ENCODE data around the gene SDF2. TPM values are rescaled to one million over a fixed set of nuclear protein-coding genes. Genes with fewer than 3 reads are reported as not detected.
"Not testable (repeated sequence)": the region's sequence is repeated elsewhere in the genome, so short reads cannot be mapped to it uniquely, and the experiment has no call there.

Gene SDF2
- total and polyA plus RNA-seq, 3 donors from 2014 or later, result 59.7 to 65.0 (median 64.6) TPM

- Histone ChIP-seq H3K27ac (peak overlapping the region; percentile 96 to 99), H3K27me3 (no peaks in the 10 kb centered on the region), H3K4me1 (peaks cover 32% of the 10 kb centered on the region), H3K9me3 (no peaks in the 10 kb centered on the region), H3K4me3 (peak overlapping the region; percentile 70 to 94), H3K36me3 (ENCODE audit: low read depth, missing control alignments) (no peaks in the 10 kb centered on the region)
- WGBS, 2 donors, result 0% methylated on average over 10 of the region's 10 CpGs
- DNase-seq, result no peak
- TF ChIP-seq POLR2A (IDR thresholded peaks at IDR 0.05) (no peak), CTCF (IDR thresholded peaks at IDR 0.05) (no peak)
- intact Hi-C loops (cut with DNase I; ENCODE audit: low total_unique reads), result no loop called here
Observed at GRCh38 chr17:28662527-28662829, 772 bp upstream of the SDF2 start.

DNA sequence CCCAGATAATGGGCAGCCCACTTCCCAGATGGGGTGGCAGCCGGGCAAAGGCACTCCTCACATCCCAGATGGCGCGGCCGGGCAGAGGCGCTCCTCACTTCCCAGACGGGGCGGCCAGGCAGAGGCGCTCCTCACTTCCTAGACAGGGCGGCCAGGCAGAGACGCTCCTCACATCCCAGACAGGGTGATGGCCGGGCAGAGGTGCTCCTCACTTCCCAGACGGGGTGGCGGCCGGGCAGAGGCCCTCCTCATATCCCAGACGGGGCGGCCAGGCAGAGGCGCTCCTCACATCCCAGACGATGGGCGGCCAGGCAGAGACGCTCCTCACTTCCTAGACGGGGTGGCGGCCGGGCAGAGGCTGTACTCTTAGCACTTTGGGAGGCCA, 2.2 kb downstream of the SDF2 start:
- intact Hi-C loops (cut with DNase I; ENCODE audit: low total_unique reads); H3K27ac ChIP-seq; H3K4me3 ChIP-seq; H3K27me3 ChIP-seq; H3K36me3 ChIP-seq (ENCODE audit: low read depth, missing control alignments); H3K9me3 ChIP-seq; DNase-seq: not testable (repeated sequence)
- whole genome bisulfite sequencing, 2 donors, result 95 to 100% methylated on average over 6 to 22 of the region's 23 CpGs
- H3K4me1 ChIP-seq, result peaks cover 24% of the 10 kb centered on the region

- WGBS, 2 donors, result 95 to 97% methylated on average over 22 to 34 of the region's 46 CpGs
- intact Hi-C loops (cut with DNase I; ENCODE audit: low total_unique reads); H3K36me3 ChIP-seq (ENCODE audit: low read depth, missing control alignments): not testable (repeated sequence)
Observed at GRCh38 chr17:28658766-28659496, 2.8 kb downstream of the SDF2 start.

GRCh38 chr17:28658342-28658741, 3.4 kb downstream of the SDF2 start:
- 77 to 85% methylated on average over 5 to 8 of the region's 8 CpGs for WGBS, 2 donors
- H3K27me3 ChIP-seq; DNase-seq; H3K9me3 ChIP-seq; H3K4me3 ChIP-seq; H3K36me3 ChIP-seq (ENCODE audit: low read depth, missing control alignments); intact Hi-C loops (cut with DNase I; ENCODE audit: low total_unique reads); H3K27ac ChIP-seq: not testable (repeated sequence)
- H3K4me1 ChIP-seq, result peaks cover 13% of the 10 kb centered on the region

More at GRCh38 chr17:28658766-28659496, 2.8 kb downstream of the SDF2 start:
- DNase-seq, H3K27me3 ChIP-seq, H3K27ac ChIP-seq, H3K9me3 ChIP-seq, H3K4me3 ChIP-seq: not testable (repeated sequence)
- peaks cover 18% of the 10 kb centered on the region for H3K4me1 ChIP-seq

DNA sequence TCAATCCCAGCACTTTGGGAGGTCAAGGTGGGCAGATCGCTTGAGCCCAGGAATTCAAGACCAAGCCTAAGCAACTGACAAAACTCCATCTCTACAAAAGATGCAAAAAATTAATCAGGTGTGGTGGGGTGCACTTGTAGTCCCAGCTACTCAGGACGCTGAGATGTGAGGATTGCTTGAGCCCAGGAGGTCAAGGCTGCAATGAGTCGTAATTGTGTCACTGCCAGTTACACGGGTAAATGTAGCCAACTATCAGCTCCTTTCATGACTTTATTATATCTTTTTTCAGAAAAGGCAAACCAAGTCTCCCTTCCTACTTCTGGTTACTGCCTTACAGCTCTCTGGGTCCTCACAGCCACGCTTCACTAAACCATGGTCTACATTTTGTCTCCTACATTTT, 4.0 kb downstream of the SDF2 start:
- TF ChIP-seq POLR2A (IDR thresholded peaks at IDR 0.05) (no peak), CTCF (IDR thresholded peaks at IDR 0.05) (no peak)
- 71 to 83% methylated on average over 5 of the region's 5 CpGs for WGBS, 2 donors
- Histone ChIP-seq H3K27ac (no peak overlapping the region), H3K9me3 (no peaks in the 10 kb centered on the region), H3K4me1 (peaks cover 8% of the 10 kb centered on the region), H3K36me3 (ENCODE audit: low read depth, missing control alignments) (no peaks in the 10 kb centered on the region), H3K4me3 (no peak overlapping the region), H3K27me3 (no peaks in the 10 kb centered on the region)
- intact Hi-C loops (cut with DNase I; ENCODE audit: low total_unique reads), result no loop called here
- DNase-seq, result no peak

DNA sequence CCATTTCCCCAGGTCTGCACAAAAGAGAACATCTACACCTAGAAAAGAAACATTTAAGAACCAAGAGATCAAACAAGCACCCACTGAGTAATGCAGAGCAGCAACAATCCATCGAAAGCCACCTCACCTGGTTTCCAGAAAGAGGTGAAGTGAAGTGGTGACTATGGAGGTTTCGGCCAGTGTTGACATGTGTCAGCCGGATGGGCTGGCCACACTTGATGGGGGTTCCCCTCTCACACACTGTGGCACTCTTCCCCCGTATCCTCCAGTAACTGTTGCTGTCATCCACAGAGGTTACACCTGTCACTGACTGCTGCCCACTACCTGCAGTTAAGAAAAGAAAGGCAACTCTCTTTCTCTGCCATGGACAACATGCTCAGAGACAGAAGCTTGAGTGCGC, 6.5 kb downstream of the SDF2 start:
- Histone ChIP-seq H3K4me3 (no peak overlapping the region), H3K4me1 (no peaks in the 10 kb centered on the region), H3K27me3 (no peaks in the 10 kb centered on the region), H3K27ac (no peak overlapping the region), H3K9me3 (no peaks in the 10 kb centered on the region), H3K36me3 (ENCODE audit: low read depth, missing control alignments) (no peaks in the 10 kb centered on the region)
- TF ChIP-seq POLR2A (IDR thresholded peaks at IDR 0.05) (no peak), CTCF (IDR thresholded peaks at IDR 0.05) (no peak)
- DNase-seq, result no peak
- intact Hi-C loops (cut with DNase I; ENCODE audit: low total_unique reads), result no loop called here
- 95% methylated on average over 5 of the region's 5 CpGs for WGBS, 2 donors
